Dendritic cell treated with granulocyte-macrophage colony-stimulating factor and Interleukin-4, amounts not matched to agents 40 ng/mL and 50 ng/mL, for 4 days (primary cell): ENCODE data around the gene KRTAP10-12.

ENCODE experiments used
- H3K27ac Mint-ChIP-seq: one replicate; pipeline ENCODE4 v1.8.0; 2022; ENCODE audit warnings: mild to moderate bottlenecking, mixed read lengths
- H3K27me3 Mint-ChIP-seq: one replicate; pipeline ENCODE4 v1.8.0; 2022; ENCODE audit warnings: mild to moderate bottlenecking, mixed read lengths
- H3K36me3 Mint-ChIP-seq: one replicate; pipeline ENCODE4 v1.8.0; 2022; ENCODE audit warnings: low read depth, mixed read lengths
- H3K4me1 Mint-ChIP-seq: one replicate; pipeline ENCODE4 v1.8.0; 2022; ENCODE audit warnings: low read depth, mixed read lengths
- H3K4me3 Mint-ChIP-seq: one replicate; pipeline ENCODE4 v1.8.0; 2022; ENCODE audit warnings: mild to moderate bottlenecking, moderate library complexity, mixed read lengths
- H3K9me3 Mint-ChIP-seq: one replicate; pipeline ENCODE4 v1.8.0; 2022; ENCODE audit warnings: mixed read lengths
- intact Hi-C: fragments of 100-400 bp; cut with micrococcal nuclease; formaldehyde crosslinking; loops from one replicate; pipeline ENCODE4 v1.15.0; 2022

KRTAP10-12 gene

DNA sequence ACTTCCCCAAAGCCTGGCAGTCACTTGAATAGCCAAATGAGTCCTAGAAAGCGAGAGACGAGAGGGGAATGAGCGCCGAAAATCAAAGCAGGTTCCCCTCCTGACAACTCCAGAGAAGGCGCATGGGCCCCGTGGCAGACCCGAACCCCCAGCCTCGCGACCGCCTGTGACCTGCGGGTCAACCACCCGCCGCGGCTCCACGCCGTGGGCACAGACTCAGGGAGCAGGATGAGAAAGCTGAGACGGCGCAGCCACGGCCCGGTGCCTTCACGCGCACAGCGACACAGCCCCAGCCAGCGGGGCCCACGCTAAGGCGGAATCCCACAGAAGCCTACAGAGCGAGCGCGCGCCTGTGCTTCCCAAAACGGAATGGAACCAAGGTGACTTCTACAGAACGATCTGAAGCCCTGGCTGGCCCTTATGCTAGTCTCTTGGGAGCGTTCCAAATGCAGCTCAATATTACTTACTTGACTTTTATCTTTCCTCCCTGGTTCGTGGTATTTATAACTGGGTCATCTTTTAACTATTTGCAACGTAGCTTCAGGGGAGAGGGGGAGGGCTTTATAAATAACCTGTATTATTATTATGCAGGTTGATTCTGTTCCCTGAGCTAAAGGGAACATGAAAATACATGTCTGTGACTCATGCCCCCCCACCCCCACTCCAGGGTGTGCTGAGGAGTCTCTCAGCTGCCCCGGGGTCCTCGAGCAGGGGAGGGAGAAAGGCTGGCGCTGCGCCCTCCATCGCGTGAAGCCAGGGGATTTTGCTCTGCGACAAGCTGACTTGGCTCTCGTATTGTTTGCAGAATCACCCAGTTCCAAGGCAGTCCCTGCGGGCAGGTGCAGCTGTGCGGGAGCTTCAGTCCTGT lies 12.7 kb downstream of the KRTAP10-12 start:
- intact Hi-C loops: no loop called here
- H3K36me3 Mint-ChIP-seq: no peaks in the 10 kb centered on the region
- peaks cover 13% of the 10 kb centered on the region for H3K4me1 Mint-ChIP-seq
- H3K4me3 Mint-ChIP-seq: no peak overlapping the region
- peaks cover 98% of the 10 kb centered on the region for H3K27me3 Mint-ChIP-seq
- no peaks in the 10 kb centered on the region for H3K9me3 Mint-ChIP-seq
- H3K27ac Mint-ChIP-seq: no peak overlapping the region

DNA sequence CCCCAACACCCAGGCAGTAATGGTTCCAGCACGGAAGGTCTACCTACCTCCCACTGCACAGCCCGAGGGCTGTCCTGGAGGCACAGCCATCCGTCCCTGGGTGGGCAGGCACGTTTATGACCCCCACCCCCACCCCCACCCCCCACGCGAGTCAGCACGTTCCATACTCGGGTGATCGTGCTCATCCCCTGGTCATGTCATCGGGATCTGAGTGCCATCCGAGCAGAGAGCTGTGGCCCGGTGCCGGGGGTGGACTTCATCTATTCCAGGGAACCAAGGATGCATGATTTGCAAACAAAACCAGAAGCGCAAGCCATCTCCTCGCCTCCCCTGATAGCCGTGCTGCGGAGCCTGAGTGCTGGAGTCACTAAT lies 13.3 kb downstream of the KRTAP10-12 start:
- Mint-ChIP-seq H3K4me3 (no peak overlapping the region), H3K36me3 (no peaks in the 10 kb centered on the region), H3K27me3 (peaks cover 97% of the 10 kb centered on the region), H3K27ac (no peak overlapping the region), H3K9me3 (no peaks in the 10 kb centered on the region), H3K4me1 (peaks cover 13% of the 10 kb centered on the region)
- intact Hi-C loops: no loop called here

DNA sequence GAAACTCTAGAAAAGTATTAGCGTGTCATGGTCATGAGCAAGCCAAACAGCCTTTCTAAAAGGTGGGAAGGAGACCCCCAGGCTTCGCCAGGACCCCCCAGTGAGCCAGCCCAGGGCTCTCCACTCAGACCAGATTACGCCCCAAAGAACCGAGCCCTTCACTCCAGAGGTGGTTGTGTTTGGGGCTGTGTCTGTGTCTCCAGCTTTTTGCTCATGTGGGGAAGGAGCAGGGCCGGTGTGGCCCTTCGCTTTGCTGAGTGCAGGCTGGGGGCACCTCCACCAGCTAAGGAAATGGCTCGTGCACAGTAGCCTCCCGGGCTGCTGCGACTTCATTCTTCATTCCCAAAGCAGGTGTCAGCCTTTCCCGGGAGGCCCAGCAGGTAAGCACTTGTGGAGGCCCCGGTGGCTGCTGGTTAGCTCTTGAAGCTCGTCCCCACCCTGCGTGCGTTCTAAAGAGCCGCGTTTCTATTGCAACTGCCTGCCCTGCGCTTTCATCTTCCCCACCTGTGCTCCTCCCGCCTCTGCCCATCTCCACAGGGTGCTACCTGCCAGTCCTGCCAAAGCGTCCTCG lies 13.9 kb downstream of the KRTAP10-12 start:
- intact Hi-C loops: no loop called here
- Mint-ChIP-seq H3K4me3 (no peak overlapping the region), H3K36me3 (no peaks in the 10 kb centered on the region), H3K27ac (no peak overlapping the region), H3K4me1 (peaks cover 13% of the 10 kb centered on the region), H3K27me3 (peaks cover 97% of the 10 kb centered on the region), H3K9me3 (peaks cover 1% of the 10 kb centered on the region)

DNA sequence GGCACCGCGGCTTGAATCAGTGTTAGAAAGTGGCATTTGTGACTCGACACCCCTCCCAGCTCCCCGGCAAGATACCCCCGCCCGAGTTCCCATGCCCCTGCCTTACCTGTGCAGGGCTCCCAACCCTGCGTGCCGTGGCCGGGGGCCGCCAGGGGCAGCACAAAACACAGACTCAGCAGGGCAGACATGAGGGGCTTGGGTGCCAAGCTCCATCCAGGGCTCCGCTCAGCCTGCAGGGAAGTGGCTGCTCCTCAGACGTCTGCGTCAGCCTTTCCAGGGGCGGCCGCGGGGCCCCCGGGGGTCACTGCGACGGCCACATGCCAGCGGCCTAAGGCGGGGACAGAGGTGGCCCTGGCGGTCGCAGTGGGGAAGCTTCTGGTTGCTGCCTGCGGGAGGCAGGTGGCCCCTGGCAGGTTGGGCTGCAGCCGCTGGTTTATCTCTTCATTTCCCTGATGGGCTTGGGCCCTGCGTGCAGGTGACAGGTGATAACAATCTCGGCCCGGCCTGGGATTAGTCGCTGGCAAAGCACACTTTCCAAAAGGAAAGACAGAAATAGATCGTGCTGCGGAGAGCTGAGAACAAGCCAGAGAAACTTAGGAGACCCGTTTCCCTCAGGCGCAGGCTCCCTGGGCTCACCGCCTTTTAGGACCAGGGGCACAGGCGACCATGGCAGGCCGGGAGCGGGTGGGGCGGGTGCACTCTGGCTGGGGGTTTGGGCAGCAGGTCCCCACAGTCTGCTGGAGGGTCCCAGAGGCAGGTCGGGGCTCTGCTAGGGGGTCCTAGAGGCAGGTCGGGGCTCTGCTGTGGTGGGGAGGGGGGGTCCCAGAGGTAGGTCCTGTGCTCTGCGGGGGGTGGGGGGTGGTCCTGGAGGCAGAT lies 14.6 kb downstream of the KRTAP10-12 start, which contains the start of gene TSPEAR:
TSS of gene TSPEAR (minus strand) at position 246 of the 876 bp plus-strand sequence. CDS start at position 188, 58 bp downstream.
- Mint-ChIP-seq H3K36me3 (no peaks in the 10 kb centered on the region), H3K4me1 (peaks cover 13% of the 10 kb centered on the region), H3K4me3 (no peak within 1 kb of the TSS), H3K27me3 (peaks cover 95% of the 10 kb centered on the region), H3K27ac (no peak within 1 kb of the TSS), H3K9me3 (peaks cover 6% of the 10 kb centered on the region)
- intact Hi-C loops: no loop called here

DNA sequence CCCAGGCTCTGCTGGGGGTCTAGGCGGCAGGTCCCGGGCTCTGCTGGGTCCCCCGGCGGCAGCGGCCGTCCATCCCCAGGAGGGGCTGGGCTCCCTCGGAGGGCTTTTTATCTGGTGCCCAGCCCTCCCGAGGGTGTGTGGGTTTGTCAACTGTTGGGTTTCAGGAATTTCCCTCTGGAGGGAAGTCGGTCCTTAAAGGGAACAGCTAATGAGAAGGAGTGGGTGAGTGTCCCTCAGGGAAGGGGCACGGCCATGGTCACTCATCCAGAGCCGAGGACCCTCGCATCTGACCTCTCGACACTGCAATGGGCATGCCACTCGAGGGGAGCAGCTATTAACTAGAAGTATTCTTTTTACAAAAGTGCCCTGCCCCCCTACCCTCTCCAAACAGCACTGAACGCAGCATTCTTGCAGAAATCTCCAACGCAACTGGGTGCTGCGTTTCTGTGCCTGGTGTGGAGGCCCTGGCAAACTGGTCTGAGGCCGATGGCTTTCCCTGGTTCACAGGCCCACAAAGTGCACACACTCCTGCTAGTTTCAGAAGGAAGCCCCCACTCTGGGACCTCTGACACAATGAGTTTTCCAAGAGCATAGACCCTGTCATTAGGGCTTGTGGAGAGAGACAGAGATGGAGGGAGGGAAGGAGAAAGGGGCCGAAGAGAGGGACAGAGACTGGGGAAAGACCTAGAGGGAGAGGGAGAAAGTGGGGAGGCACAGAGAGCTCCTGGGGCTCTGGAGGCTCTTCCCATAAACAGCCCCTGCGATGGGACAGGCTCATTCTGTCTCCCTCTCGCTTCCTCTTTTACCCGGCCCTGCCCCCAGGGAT lies 15.4 kb downstream of the KRTAP10-12 start:
- Mint-ChIP-seq H3K4me1 (peaks cover 13% of the 10 kb centered on the region), H3K27me3 (peaks cover 90% of the 10 kb centered on the region), H3K27ac (no peak overlapping the region), H3K36me3 (no peaks in the 10 kb centered on the region), H3K9me3 (peaks cover 6% of the 10 kb centered on the region), H3K4me3 (no peak overlapping the region)
- intact Hi-C loops: no loop called here

DNA sequence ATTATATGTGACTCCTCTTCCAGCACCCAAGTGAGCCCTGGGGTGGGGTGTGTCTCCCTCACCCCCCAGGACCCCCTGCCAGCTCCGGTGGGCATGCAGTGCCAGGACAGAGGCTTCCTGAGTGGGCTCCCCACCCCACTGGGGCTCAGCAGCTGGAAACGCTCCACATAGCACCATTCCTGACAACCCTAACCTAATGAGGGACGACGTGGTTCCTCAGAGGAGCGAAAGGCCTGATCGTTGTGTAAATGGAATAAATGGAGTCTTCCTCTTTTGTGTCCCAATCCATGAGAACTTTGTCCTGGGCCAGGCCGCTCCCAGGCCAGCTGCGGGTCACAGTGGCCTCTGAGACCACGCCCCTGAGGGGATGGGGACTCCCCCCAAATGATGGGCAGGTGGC lies 16.2 kb downstream of the KRTAP10-12 start:
- Mint-ChIP-seq H3K27ac (no peak overlapping the region), H3K9me3 (peaks cover 6% of the 10 kb centered on the region), H3K27me3 (peaks cover 85% of the 10 kb centered on the region), H3K4me1 (peaks cover 13% of the 10 kb centered on the region), H3K36me3 (no peaks in the 10 kb centered on the region), H3K4me3 (no peak overlapping the region)
- intact Hi-C loops: no loop called here

DNA sequence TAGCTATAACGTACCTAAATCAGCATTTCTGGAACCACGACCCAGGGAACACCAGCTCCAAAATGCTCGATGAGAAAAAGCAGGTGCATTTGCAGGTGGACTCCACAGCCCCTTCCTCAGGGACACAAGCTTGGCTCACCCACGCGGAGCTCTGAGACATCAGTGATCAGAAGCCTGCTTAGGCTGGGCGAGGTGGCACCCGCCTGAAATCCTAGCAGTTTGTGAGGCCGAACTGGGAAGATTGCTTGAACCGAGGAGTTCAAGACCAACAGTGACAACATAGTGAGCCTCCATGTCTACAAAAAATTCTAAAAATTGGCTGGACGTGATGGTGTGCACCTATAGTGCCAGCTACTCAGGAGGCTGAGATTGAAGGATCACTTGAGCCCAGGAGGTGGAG lies 16.9 kb downstream of the KRTAP10-12 start:
- Mint-ChIP-seq H3K27me3 (peaks cover 85% of the 10 kb centered on the region), H3K4me3 (no peak overlapping the region), H3K4me1 (peaks cover 13% of the 10 kb centered on the region), H3K36me3 (no peaks in the 10 kb centered on the region), H3K9me3 (peaks cover 6% of the 10 kb centered on the region), H3K27ac (no peak overlapping the region)
- intact Hi-C loops: no loop called here

DNA sequence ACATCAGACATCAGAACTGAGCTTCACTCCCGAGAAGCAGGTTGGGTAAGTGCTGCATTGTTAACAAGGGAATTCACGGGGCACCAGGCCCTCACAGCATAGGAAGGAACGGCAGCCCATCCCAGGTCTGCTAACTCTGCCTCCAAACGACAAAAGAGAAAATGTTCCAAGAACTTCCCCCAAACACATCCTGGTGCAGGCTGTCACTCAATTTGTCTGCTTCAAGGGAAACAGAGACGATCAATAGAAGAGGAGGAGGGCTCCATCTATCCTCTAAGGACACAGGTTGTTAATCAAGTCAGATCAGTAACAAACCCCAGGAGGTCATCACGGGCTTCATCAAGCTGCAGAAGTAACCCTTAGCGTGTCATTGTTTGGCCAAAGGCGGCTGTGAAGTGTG lies 17.9 kb downstream of the KRTAP10-12 start:
- H3K4me3 Mint-ChIP-seq: no peak overlapping the region
- peaks cover 6% of the 10 kb centered on the region for H3K9me3 Mint-ChIP-seq
- H3K27ac Mint-ChIP-seq: no peak overlapping the region
- peaks cover 82% of the 10 kb centered on the region for H3K27me3 Mint-ChIP-seq
- H3K36me3 Mint-ChIP-seq: no peaks in the 10 kb centered on the region
- intact Hi-C loops: no loop called here
- peaks cover 6% of the 10 kb centered on the region for H3K4me1 Mint-ChIP-seq

DNA sequence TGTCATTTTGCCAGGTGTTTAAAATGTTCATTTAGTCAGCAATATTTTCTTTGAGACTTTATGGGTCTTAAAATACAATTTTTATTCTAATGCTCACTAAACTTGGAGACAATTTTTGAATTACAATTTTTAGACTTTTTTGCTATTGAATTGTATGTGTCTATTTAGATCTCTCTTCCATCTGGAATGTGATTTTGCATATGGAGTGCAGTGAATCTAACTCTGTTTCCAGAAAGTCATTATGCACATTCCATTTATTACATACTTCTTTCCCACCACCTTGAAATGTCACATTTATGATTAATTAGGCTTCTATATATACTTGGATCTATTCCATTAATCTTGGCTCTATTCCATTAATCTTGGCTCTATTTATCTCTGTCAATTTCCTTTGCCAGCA lies 20.0 kb downstream of the KRTAP10-12 start:
- H3K36me3 Mint-ChIP-seq: no peaks in the 10 kb centered on the region
- H3K27ac Mint-ChIP-seq: no peak overlapping the region
- H3K27me3 Mint-ChIP-seq: peaks cover 82% of the 10 kb centered on the region
- intact Hi-C loops: no loop called here
- H3K4me1 Mint-ChIP-seq: peaks cover 6% of the 10 kb centered on the region
- H3K4me3 Mint-ChIP-seq: no peak overlapping the region
- peaks cover 6% of the 10 kb centered on the region for H3K9me3 Mint-ChIP-seq

DNA sequence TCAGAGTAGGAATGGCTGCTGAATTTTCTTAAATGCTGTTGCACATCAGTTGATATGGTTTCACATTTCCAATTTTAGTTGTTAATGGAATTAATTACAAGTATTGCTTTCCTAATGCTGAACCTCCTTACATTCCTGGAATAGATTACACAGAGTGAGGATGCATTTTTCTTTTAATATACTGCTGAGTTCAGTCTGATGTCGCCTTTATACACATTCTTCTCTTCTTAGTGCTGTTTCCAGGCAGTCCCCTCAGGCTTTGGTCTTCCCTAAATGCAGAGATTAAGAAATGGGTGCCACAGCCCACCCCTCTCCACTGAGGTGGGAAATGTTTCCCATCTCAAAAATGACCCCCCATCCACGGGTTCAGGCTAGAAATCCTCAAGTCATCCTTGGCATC lies 21.1 kb downstream of the KRTAP10-12 start:
- intact Hi-C loops: no loop called here
- peaks cover 6% of the 10 kb centered on the region for H3K9me3 Mint-ChIP-seq
- no peaks in the 10 kb centered on the region for H3K36me3 Mint-ChIP-seq
- no peak overlapping the region for H3K4me3 Mint-ChIP-seq
- no peak overlapping the region for H3K27ac Mint-ChIP-seq
- peaks cover 81% of the 10 kb centered on the region for H3K27me3 Mint-ChIP-seq
- no peaks in the 10 kb centered on the region for H3K4me1 Mint-ChIP-seq

DNA sequence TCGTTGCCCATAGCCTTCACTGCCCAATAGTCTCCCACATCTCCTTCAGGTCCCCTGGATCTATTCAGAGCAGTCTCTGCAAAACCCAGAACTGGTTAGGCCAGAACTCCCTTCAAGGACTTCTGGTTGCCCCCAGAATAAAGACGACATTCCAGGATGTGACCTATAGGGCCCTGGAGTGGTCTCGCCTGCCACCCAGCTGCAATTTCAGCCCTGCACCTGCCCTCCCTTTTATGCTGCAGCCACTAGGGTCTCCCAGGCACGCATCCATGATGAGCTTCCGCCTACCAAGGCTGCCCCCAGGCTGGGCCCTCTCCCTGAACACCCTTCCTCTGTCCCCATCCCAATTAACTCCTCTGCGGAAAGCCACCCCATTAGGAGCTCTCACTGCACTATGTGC lies 21.6 kb downstream of the KRTAP10-12 start:
- no peak overlapping the region for H3K4me3 Mint-ChIP-seq
- no peaks in the 10 kb centered on the region for H3K4me1 Mint-ChIP-seq
- no peaks in the 10 kb centered on the region for H3K36me3 Mint-ChIP-seq
- H3K27me3 Mint-ChIP-seq: peaks cover 81% of the 10 kb centered on the region
- H3K9me3 Mint-ChIP-seq: peaks cover 6% of the 10 kb centered on the region
- intact Hi-C loops: no loop called here
- no peak overlapping the region for H3K27ac Mint-ChIP-seq

DNA sequence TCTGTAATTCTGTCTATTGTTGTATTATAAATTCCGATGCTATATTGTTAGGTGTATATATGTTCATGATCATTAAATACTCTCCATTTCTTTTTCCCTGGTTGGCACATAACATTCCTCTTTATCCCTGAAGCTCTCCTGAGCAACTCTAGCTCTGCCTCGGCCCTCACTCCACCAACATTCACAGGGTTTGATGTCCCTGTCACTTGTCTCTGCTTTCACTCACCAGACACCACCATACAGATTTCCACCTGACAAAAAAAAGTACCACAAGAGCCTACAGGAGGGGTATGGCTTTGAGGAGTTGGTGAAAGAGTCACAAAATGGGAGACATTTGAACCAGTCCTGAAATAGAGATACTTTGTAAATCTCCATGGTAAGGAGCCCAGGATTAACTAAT lies 23.2 kb downstream of the KRTAP10-12 start:
- Mint-ChIP-seq H3K36me3 (no peaks in the 10 kb centered on the region), H3K27ac (no peak overlapping the region)
- intact Hi-C loops: no loop called here

DNA sequence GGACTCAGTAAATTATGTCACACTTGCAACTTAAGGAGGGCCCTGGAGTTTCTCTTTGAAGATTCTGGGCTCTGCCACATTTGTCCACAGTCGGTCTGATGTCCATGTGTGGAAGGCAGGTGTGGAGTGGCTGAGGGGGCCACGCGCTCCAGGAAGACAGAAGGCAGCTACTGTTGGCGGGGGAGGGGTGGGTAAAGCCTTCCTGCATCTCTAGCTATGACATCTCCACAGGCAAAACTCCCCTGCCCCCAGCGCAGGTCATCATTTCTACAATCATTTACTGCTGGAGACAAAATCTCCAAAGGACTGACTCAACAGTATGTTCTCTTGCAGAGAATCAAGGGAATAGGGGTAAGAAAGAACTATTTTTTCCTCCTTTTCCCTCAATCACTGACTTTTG lies 25.8 kb downstream of the KRTAP10-12 start:
- H3K9me3 Mint-ChIP-seq: no peaks in the 10 kb centered on the region
- H3K27ac Mint-ChIP-seq: no peak overlapping the region
- H3K36me3 Mint-ChIP-seq: no peaks in the 10 kb centered on the region
- peaks cover 86% of the 10 kb centered on the region for H3K27me3 Mint-ChIP-seq
- intact Hi-C loops: no loop called here
- no peak overlapping the region for H3K4me3 Mint-ChIP-seq
- H3K4me1 Mint-ChIP-seq: no peaks in the 10 kb centered on the region

More for the DNA sequence above, 23.2 kb downstream of the KRTAP10-12 start:
- Mint-ChIP-seq H3K27me3 (peaks cover 83% of the 10 kb centered on the region), H3K4me1 (no peaks in the 10 kb centered on the region), H3K4me3 (no peak overlapping the region), H3K9me3 (peaks cover 6% of the 10 kb centered on the region)
